GM20000 (cell line): ENCODE results near the gene GIPC3.

ENCODE experiments used
- DNase-seq: peaks from one replicate; pipeline ENCODE4 v3.0.0; 2012; ENCODE audit warnings: low spot score
- TF ChIP-seq, protein P1 (sequence below): IDR thresholded peaks from 2 replicates; pipeline ENCODE4 v1.5.1; 2012; ENCODE audit warnings: mild to moderate bottlenecking, control low read depth; ENCODE audit errors: extremely low read depth, missing control alignments

The GIPC3 gene

DNA sequence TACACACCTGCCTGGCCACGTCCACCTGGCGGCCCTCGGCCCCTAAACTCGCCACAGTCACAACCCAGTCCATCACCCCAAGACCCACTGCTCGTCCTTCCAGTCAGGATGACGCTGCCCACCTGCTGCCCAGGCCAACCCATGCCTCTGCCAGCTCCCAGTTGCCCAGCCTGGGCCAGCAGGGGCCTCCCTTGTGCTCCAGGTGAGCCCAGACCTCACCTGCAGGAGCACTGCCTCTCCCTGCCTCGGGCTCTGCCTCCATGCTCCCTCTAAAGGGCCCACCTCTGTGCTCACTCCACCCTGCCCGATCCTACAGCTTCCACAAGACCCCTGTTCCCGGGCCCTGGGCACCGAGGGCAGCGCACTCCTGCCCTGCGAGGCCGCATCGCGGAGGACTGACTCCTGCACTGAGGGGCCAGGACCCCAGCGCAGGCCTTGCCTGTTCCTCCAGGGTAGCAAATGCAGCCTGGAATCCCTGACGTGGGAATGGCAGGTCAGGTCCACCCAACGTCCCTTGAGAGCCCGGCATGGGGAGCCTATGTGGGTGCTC lies 49.3 kb downstream of the GIPC3 start:
- no peak for DNase-seq
- TF ChIP-seq, protein P1, sequence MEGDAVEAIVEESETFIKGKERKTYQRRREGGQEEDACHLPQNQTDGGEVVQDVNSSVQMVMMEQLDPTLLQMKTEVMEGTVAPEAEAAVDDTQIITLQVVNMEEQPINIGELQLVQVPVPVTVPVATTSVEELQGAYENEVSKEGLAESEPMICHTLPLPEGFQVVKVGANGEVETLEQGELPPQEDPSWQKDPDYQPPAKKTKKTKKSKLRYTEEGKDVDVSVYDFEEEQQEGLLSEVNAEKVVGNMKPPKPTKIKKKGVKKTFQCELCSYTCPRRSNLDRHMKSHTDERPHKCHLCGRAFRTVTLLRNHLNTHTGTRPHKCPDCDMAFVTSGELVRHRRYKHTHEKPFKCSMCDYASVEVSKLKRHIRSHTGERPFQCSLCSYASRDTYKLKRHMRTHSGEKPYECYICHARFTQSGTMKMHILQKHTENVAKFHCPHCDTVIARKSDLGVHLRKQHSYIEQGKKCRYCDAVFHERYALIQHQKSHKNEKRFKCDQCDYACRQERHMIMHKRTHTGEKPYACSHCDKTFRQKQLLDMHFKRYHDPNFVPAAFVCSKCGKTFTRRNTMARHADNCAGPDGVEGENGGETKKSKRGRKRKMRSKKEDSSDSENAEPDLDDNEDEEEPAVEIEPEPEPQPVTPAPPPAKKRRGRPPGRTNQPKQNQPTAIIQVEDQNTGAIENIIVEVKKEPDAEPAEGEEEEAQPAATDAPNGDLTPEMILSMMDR: no peak

- TF ChIP-seq, protein P1: no peak
Observed at GRCh38 chr19:3636506-3636905, 51.2 kb downstream of the GIPC3 start.

DNA sequence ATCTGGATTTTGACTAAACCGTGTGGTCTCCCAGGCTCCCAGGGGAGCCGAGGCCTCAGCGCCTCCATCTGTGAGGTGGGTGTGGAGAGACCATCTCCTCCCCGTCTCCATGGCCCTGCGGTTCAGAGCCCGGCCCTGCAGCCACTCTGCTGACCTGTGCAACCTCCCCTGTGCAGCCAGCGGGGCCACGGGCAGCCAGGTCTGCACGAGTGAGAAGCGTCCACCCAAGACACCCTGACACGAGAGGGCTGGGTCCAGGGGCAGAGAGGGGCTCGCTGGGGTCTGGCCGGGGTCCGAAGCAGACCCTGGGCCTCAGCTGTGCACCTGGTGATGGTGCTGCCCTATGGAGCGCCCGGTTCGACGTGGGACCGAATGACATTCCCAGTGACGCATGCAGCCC lies 51.7 kb downstream of the GIPC3 start:
- DNase-seq: no peak
- TF ChIP-seq, protein P1: no peak

More at GRCh38 chr19:3636506-3636905, 51.2 kb downstream of the GIPC3 start:
- DNase-seq: no peak

DNA sequence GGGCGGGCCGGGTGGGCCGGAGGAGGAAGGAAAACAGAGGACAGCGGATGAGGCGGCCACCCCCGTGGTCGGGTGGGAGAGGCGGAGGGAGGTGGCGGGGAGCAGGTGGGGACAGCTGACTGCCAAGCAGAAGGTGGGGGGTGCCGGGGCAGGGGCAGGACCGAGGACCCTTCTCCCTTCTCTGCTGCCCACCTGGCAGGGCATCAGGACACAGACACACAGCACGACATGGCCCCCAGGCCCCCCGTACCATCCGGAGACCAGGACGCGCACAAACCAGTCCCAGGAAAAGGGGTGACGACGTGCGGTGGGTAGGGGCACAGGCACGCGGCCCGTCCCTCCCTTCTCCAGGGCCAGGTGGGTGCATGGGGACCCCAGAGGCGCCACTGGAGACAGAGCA lies 52.3 kb downstream of the GIPC3 start:
- DNase-seq: no peak

GRCh38 chr19:3638208-3639193 lies 53.2 kb downstream of the GIPC3 start:
- TF ChIP-seq, protein P1: no peak
- no peak for DNase-seq

More for the DNA sequence above, 52.3 kb downstream of the GIPC3 start:
- TF ChIP-seq, protein P1: no peak

DNA sequence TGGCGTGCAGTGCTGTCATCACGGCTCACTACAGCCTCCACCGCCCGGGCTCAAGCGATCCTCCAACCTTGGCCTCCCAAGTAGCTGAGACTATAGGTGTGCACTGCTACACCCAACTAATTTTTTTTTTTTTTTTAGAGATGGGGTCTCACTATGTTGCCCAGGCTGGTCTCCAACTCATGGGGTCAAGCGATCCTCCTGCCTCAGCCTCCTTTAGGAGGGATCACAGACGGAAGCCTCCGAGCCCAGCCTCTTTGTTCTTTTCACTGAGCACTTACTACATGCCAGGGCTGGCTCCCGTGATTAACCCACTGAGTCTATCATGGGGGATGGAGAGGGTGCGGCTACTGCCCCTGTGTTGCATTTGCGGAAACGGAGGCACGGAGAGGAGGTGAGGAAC lies 54.2 kb downstream of the GIPC3 start:
- DNase-seq: no peak
- TF ChIP-seq, protein P1: no peak

DNA sequence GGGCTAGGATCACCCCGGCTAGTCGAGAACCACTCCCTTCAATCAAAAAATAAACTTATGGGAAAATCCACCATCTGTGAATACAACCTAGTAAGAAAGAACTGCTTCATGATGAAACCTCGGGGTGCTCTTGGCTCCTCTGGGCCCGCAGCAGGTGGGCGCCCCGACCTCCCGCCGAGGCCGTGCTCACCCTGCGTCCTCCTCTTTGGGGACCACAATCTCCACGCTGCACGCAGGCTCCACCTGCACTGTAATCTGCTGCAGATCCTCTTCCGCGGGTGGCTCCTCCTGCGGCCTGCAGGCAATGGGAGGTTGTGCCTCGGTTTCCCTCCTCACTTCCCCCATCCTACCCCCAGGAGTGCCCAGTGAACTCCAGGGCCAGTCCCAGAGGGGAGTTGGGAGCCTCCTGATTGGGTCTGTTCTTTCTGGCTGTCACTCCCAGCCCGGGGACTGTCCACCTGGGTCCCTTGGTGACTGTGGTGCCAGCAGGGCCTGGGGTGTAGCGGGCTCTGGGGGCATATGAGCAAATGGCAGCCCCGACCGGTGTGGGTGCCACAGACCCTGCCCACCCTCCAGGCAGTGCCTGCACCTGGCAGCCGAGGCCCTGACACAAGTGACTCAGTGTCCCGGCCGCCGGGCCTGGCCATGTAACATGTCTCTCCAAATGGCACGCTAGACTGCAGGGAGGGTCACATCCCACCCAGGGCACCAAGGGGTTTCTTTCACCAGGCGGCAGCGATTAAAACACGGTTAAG lies 56.4 kb downstream of the GIPC3 start:
- DNase-seq: no peak
- TF ChIP-seq, protein P1: no peak
